Measurements from ENCODE around the gene ZSCAN5B. TPM values are rescaled to one million over a fixed set of nuclear protein-coding genes. Genes with fewer than 3 reads are reported as not detected.

The ZSCAN5B gene
- total and polyA plus RNA-seq, 9 of the 15 experiments (the other 6 are each of a cell fraction or from before 2014, with no cell fraction given) = 0.03 to 0.07 TPM; not detected in 7

- TF ChIP-seq RBM39 (optimal IDR thresholded peaks at IDR 0.05; ENCODE audit: low read depth, low read length) (no peak), MBD2 (IDR thresholded peaks at IDR 0.05; ENCODE audit: borderline replicate concordance, low read depth) (peak; percentile 96), SPI1 (IDR thresholded peaks at IDR 0.05; ENCODE audit: borderline replicate concordance, low read depth, low read length) (no peak), TCF7 (IDR thresholded peaks at IDR 0.05; ENCODE audit: borderline replicate concordance) (no peak), CBX5 (IDR thresholded peaks at IDR 0.05; ENCODE audit: borderline replicate concordance, low read depth) (no peak), MGA (IDR thresholded peaks at IDR 0.05) (no peak; the same call in 1 of the 2 replicates), CREB1 (IDR thresholded peaks at IDR 0.05) (peak; percentile 93), CREB1 (CRISPR knock-in tag; IDR thresholded peaks at IDR 0.05) (peak; percentile 95), TEAD2 (tag; IDR thresholded peaks at IDR 0.05) (no peak), ZFP91 (CRISPR knock-in tag; IDR thresholded peaks at IDR 0.05) (no peak), HDAC3 (IDR thresholded peaks at IDR 0.05; ENCODE audit: borderline replicate concordance, partially characterized antibody) (no peak), DNMT1 (IDR thresholded peaks at IDR 0.05) (no peak), MEF2D (tag; conservative IDR thresholded peaks at IDR 0.05; ENCODE audit: low read depth) (peak; percentile 80; the same call in 1 of the 2 replicates), PKNOX1 (IDR thresholded peaks at IDR 0.05) (peak; percentile 75)
These were observed 56.8 kb downstream of the ZSCAN5B start, which contains the start of gene ZNF444 (continued) for GRCh38 chr19:56140583-56141416.
